Hindlimb muscle (tissue), 1 donor: ENCODE measurements around the gene BORCS5. TPM values are rescaled to one million over a fixed set of nuclear protein-coding genes. Genes with fewer than 3 reads are reported as not detected.
"Not testable (repeated sequence)": the region's sequence is repeated elsewhere in the genome, so short reads cannot be mapped to it uniquely, and the experiment has no call there.

Source experiments
- DNase-seq: peaks from one replicate; pipeline ENCODE4 v3.0.0-alpha.2; 2013
- polyA plus RNA-seq: library from polyadenylated mRNA; unstranded; fragments of 120-200 nt; gene quantifications from one replicate; pipeline ENCODE4 v1.2.1, GENCODE V29; 2013; ENCODE audit not compliant: insufficient read length

BORCS5 gene
- polyA plus RNA-seq, 1 donor = 8.4 TPM

- no peak for DNase-seq
These were observed 39.8 kb downstream of the BORCS5 start for GRCh38 chr12:12396694-12397093.

GRCh38 chr12:12397184-12397583 is 40.3 kb downstream of the BORCS5 start:
- DNase-seq = no peak

GRCh38 chr12:12398026-12398859 is 41.4 kb downstream of the BORCS5 start:
- DNase-seq = peak; percentile 71

- DNase-seq = no peak
These were observed 42.3 kb downstream of the BORCS5 start for GRCh38 chr12:12399161-12399560.

- no peak for DNase-seq
These were observed 43.0 kb downstream of the BORCS5 start for GRCh38 chr12:12399776-12400305.

- no peak for DNase-seq
These were observed 43.9 kb downstream of the BORCS5 start for GRCh38 chr12:12400793-12401192.

GRCh38 chr12:12403264-12404248 is 46.7 kb downstream of the BORCS5 start:
- no peak for DNase-seq

- DNase-seq = no peak
These were observed 47.4 kb downstream of the BORCS5 start for GRCh38 chr12:12404297-12404696.

- no peak for DNase-seq
These were observed 49.0 kb downstream of the BORCS5 start for GRCh38 chr12:12405882-12406281.

- DNase-seq = no peak
These were observed 49.9 kb downstream of the BORCS5 start for GRCh38 chr12:12406762-12407161.

- DNase-seq = no peak
These were observed 51.4 kb downstream of the BORCS5 start for GRCh38 chr12:12408265-12408690.

GRCh38 chr12:12409337-12409736 is 52.5 kb downstream of the BORCS5 start:
- DNase-seq = not testable (repeated sequence)

GRCh38 chr12:12415886-12416285 is 59.0 kb downstream of the BORCS5 start:
- no peak for DNase-seq

GRCh38 chr12:12419165-12419564 is 62.3 kb downstream of the BORCS5 start:
- DNase-seq = not testable (repeated sequence)

- no peak for DNase-seq
These were observed 66.5 kb downstream of the BORCS5 start for GRCh38 chr12:12423367-12423766.

GRCh38 chr12:12425001-12425400 is 68.1 kb downstream of the BORCS5 start:
- DNase-seq = no peak

GRCh38 chr12:12425616-12426015 is 68.7 kb downstream of the BORCS5 start:
- no peak for DNase-seq

GRCh38 chr12:12427568-12427967 is 70.7 kb downstream of the BORCS5 start:
- DNase-seq = no peak

GRCh38 chr12:12428047-12428446 is 71.2 kb downstream of the BORCS5 start:
- no peak for DNase-seq

GRCh38 chr12:12428961-12429657 is 72.2 kb downstream of the BORCS5 start:
- DNase-seq = no peak

GRCh38 chr12:12432364-12432763 is 75.5 kb downstream of the BORCS5 start:
- no peak for DNase-seq

GRCh38 chr12:12433203-12433731 is 76.4 kb downstream of the BORCS5 start:
- no peak for DNase-seq
